HG03135 (cell line): ENCODE measurements around the gene CNN1.

Source experiments
- ATAC-seq: cut with Tn5 transposase; IDR thresholded peaks from one replicate; pipeline ENCODE4 v1.9.1; 2021; ENCODE audit warnings: mild to moderate bottlenecking, moderate library complexity; ENCODE audit not compliant: unreplicated experiment

CNN1 gene

DNA sequence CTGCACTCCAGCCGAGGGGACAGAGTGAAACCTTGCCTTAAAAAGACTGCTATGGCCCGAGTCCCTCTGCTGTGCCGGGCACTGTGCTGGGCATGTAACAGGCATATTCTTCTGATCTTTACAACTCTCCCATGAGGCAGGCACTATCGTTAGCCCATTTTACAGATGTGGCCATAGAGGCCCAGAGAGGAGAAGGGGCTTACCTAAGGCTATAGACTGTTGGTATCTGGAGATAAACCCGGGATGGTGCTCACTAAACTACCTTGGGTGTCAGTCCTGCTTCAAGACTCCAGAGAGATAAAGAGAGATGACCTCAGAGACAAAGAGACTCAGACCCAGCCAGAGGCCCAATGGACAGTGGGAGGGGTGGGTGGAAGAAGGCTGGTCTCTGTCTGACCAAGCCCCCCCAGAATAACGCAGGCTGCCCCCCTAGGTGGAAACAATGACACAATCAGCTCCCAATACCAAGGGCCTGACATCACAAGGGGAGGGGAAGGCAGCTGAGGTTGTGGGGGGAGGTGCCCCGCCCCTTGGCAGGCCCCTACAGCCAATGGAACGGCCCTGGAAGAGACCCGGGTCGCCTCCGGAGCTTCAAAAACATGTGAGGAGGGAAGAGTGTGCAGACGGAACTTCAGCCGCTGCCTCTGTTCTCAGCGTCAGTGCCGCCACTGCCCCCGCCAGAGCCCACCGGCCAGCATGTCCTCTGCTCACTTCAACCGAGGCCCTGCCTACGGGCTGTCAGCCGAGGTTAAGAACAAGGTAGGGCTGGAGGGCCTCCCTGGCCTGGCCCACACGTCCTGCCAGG is at the start of gene CNN1:
CNN1 (plus strand) TSS at position 620 of the 805 bp plus-strand sequence; CDS start at position 697, 77 bp downstream.
- no peak for ATAC-seq

DNA sequence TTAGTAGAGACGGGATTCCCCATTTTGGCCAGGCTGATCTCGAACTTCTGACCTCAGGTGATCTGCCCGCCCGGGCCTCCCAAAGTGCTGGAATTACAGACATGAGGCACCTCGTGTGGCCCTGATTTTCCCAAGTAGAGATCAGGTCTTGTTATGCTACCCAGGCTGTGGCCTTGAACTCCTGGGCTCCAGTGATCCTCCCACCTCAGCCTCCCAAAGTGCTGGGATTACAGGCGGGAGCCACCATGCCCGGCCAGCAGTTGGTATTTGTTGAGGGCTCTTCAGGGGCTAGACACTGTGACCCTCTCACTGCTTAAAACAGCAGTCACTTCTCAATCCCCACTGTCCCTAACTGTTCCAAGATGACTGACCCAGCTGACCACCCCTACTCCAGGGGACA is 49.3 kb upstream of the CNN1 start:
- ATAC-seq, result no peak

DNA sequence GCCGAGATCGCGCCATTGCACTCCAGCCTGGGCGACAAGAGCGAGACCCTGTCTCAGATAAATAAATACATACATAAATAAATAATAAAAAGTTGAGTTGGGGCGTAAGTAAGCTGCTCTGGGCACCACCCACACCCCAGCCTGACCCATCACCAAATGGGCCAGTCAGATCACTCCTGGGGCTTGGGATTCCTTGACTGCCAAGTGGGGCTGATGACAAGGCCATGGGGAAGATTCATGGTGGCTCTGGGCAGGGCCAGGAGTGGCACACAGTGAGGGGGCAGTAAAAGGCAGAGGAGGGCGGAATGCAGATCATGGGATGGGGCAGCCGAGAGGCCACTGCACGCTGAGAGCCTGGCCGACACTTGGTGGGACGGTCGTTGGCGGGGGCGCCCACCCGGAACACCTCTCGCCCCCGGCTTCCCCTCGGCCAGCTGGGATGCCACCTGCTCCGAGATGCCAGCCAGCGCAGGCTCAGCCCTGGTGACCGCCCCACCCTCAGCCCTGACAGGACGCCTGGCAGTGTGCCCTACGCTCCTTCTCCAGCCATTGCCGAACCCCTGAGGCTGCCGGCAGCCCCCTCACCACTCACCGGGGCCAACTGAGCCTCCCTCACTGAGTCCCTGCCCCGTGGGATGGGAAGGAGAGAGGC is 43.9 kb upstream of the CNN1 start:
- ATAC-seq, result no peak

DNA sequence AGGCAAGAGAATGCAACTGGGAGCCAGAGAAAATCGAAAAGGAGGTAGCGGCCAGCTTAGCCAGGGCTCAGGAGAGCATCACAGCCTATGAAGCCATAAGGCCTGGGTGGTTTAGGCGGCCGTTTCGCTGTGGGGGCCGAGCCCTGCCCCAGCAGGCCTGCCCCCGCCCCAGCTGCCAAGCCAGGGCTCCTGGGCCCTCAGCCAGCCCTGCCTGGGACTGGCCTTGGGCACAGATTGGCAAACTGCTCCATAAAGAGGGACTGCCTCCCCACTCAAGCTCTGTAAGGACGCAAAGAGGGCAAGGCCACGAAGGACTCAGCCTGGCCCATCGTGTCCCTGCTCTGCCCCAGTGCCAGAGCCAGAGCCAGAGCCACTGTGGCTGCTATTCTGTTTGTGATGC is 43.2 kb upstream of the CNN1 start:
- no peak for ATAC-seq

DNA sequence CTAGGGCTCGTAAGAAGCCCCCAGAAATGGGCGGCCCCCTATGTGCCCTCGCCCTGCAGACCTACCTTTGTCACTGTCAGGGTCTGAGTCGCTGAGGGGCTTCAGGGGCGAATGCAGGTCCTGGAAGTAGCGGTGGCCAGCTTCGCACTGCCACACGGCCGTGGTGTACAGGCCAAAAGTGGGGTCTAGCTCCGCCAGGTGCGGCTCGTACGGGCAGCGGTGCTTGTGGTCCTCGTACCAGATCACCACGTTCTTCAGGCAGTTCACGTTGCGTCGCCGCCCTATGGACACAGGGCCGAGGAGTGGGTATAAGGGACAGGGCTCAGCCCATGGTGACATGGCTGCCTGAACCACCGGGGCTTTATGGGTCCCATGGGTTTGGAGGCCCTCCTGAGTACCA is 42.8 kb upstream of the CNN1 start:
- ATAC-seq, result no peak

DNA sequence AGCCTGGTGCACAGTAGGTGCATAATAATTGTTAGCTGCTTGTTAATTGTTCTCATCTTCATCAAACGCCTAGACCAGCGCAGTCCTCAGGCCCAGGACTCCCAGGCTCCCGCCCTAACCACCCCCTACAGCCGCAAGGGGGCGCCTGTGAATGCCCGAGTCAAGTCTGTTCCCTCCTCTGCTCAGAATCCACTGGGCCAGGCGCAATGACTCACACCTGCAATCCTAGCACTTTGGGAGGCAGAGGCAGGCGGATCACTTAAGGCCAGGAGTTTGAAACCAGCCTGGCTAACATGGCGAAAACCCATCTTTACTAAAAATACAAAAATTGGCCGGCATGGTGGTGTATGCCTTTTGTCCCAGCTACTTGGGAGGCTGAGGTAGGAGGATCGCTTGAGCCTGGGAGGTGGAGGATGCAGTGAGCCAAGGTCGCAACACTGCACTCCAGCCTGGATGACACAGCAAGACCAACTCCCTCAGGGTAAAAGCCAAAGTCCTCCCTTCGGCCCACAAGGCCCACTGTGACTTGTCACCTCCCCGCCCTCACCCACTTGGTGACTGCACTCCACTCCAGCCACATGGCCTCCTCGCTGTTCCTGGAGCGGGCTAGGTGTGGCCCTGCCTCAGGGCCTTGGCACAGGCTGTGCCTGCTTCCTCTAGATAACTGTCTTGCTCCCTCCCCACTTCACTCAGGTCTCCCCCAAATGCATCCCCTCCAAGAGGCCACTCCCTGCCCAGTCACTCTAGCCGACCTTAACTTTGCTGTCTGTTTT is 42.1 kb upstream of the CNN1 start:
- no peak for ATAC-seq

DNA sequence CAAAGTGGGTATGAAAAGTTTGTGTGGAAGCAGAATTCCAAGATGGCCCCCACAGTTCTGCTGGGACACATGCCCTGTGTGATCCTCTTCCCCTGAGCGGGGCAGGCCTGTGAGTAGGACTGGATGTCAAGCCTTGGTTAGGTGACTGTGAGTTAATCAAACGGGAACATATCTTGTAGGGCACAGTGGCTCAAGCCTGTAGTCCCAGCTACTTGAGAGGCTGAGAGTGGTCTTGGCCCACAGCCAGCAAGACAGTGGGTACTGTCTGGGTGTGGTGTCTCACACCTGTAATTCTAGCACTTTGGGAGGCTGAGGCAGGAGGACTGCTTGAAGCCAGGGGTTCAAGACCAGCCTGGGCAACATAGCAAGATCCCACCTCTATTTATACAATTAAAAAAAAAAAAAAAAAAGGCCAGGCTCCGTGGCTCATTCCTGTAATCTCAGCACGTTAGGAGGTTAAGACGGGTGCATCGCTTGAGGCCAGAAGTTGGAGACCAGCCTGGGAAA is 39.4 kb upstream of the CNN1 start:
- ATAC-seq, result no peak

DNA sequence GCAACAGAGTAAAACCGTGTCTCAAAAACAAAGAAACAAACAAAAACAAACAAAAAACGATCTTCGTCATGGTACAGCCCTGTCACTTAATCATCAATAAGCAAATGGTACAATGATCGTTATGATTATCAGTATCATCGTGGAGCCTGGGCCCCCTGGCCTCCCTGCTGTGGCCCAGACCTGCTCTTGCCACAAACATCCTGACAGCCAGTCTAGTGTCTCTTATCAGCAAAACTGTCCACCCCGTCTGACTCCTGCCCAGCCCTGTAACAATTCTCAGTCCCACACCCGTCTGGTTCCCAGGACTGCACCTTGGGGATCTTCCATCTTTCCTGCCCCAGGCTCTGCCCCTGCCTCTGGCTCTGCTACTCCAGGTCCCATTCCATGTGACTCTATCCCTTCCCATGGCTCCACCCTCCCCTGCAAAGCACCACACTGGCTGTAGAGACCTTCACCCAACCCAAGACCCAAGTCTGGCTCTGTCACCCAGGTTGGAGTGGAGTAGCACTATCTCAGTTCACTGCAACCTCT is 38.7 kb upstream of the CNN1 start:
- ATAC-seq, result no peak

DNA sequence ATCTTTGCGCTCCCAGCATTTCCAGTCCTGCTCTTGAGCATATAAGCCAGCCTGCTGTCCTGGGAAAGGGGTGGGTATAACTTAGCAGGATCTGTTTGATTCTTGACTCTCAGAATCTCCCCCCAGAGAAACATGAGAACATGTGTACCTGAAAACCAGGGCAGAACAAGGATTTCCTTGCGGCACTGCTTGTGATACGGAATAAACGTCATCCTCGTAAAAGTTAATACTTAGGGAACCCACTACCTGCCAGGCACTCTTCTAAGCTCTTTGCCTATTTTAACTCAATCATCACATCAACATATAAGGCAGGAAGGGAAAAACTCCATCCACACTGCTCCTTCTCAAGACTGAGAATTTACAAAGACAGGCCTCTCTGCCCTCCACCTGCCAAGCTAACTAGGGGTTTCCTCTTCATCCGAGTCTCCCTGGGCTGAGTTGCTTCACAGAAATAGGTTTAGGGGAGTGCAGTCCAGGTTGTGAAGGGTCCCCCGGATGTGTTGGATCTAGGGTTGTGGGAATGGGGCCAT is 34.1 kb upstream of the CNN1 start:
- no peak for ATAC-seq

DNA sequence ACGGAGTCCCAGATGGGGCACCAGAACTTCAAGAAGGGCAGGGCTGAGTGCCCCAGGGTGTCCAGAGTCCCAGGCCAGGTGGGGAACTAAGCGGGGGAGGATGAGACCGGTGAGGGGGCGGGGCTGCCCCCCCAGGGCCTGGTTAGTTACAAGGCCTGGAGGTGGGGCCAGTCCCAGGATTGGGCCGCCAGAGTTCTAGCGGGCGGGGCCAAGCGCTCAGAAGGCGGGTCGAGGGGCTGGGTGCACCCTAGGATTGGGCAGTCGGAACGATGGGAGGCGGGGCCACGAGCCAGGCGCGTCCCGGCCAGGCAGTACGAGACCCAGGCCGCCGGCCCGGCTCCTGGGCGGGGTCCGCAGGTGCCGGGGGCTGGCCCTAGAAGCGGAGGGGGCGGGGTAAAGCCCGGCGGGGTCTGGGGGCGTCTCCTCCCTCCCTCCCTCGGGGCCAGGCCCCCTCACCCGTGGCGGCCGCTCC is 33.6 kb upstream of the CNN1 start:
- peak; percentile 81 for ATAC-seq

DNA sequence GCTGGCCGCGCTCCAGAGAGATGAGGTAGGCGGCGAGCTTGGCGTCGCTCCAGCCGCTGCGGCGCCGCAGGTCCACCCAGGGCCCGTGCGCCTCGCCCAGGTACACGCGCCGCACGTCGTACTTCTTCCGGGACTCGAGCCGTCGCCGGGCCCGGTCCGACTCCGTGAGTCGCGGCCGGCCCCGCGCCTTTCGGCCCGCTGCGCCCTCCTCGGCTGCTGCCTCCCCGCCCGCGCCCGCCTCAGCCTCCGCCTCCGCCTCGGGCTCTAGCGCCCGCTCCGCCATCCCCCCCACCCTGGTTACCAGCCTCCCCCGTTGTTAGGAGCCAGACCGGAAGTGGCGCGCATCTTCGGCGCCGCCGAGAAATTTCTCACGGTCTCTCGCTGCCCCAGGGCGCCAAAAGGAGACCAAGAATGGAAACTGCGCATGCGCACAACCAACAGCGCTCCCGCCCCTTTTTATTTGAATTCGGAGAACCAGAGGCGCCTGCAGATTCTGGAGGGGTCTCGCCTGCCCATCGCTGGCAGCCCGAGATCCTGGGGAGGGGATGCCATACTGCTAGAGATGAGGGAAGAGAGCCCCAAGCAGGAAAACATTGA is 33.0 kb upstream of the CNN1 start, which contains the start of gene ZNF653:
ZNF653 (minus strand) TSS at position 336 of the 597 bp plus-strand sequence; CDS start at position 283, 53 bp downstream.
- peak; percentile 50 for ATAC-seq

DNA sequence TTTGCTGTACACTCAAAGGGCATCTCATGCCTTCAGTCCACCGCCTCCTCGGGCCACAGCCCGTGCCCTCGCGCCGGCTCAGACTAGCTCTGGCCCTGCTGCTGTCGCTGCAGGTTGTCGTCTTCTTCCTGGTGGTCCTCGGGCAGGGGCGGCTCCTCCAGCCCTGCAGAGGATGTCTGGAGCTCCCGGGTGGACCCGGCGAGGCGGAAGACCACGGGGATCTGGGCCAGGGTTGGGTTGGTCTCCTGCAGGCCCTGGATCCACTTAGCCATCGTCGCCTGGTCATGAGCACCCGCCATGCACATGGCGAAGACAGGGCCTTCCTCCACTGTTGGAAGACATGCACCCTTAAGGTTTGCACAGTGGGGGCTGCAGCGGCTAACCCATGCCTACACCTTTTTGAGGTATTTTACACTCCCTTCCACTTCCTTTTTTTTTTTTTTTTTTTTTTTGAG is 32.5 kb upstream of the CNN1 start:
- ATAC-seq, result peak; percentile 22

DNA sequence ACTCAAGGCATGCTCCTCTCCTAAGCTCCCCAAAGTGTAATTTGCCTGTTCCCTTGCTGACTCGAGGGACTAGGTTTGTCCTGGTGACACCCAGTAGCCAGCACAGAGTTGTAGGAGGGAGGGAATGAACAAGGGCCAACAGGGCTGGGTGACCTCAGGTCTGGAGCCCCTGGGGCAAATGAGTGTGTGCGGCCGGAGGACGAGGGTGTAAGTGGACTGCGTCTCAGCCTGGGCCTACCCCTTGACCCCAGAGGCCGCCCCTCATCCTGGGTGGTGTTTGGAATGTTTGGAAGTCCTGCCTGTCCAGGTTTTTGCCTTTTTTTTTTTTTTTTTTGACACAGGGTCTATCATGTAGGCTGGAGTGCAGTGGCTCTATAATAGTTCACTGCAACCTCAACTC is 31.7 kb upstream of the CNN1 start:
- ATAC-seq, result no peak

DNA sequence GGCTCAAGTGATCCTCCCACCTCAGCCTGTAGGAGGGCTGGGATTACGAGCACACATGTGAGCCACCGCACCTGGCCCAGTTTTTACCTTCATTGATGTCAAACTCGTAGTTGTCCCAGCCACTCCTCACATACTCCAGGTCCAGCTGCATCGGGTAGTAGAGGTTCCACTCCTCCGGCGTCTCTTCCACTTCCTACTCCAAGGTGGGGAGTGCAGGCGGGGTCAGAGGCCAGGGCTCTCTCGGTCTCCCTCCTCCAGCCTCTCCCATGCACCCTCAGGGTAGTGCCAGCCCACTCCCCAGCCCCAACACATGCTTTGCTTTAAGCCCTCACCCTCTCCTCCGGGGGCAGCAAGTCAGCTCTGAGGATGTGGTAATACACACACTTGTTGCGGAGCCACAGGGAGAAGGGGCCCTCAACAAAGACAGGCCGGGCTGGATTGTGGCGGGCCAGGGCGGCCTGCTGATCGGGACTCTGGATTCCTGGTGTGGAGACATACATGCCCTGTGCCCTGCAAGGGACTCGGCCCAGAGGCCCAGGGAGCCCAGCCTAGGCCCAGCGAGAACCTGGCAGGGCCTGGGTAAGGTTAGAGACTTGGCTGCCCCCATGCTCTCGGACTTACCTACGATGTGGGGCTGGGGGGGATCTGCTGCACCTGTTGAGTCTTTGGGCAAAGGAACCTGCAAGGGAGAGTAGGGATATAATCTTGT is 31.1 kb upstream of the CNN1 start:
- ATAC-seq, result no peak

DNA sequence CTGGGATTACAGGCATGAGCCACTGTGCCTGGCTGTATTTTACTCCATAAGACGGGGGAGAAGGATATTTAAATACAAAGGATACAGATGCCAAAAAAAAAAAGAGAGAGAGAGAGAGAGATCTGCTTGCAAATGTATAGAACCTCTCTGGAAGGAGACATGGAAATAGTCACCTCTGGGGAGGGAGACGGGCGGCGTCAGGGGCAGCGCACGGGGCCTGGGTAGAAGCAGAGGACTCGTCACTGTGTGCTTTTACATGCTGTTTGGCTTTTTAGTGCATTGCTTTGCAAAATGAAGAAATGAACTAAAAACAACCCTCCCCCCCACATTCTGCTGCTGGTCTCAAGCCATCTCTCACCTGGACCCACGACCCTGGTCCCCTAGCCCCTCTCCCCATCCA is 28.2 kb upstream of the CNN1 start:
- ATAC-seq, result no peak

DNA sequence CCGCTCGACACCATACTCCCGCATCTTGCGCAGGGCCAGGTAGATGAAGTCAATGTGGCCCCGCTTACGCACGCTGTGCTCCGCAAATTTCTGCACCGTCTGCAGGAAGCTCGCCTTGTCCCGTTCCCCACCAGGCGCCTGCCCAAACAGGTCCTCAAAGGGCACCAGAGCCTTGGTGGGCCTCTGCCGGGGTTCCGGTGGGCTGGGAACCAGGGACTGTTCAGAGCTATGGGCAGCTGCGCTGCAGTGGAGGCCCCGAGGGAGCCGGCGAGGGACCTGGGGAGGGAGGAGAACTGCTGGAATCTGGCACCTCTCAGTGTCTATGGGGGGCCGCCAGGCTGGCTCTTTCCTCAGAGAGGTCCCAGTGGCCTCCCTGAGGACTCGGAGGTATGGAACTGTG is 24.7 kb upstream of the CNN1 start:
- ATAC-seq, result no peak

DNA sequence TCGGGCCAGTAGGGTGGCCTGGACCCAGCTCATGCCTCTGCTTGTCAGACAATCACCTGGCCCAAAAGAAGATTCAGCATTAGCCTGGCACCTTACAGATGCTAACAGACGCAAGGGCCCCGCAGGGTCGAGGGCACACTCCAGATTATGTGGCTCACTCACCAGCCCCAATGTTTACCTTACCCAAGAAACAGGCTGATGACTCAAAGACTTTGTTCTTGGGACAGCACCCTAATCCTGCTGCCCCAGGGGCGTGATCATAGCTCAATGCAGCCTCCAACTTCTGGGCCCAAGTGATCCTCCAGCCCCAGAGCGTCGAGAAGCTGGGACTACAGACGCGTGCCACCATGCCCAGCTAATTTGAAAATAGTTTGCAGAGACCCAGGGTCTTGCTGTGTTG is 19.5 kb upstream of the CNN1 start:
- no peak for ATAC-seq

DNA sequence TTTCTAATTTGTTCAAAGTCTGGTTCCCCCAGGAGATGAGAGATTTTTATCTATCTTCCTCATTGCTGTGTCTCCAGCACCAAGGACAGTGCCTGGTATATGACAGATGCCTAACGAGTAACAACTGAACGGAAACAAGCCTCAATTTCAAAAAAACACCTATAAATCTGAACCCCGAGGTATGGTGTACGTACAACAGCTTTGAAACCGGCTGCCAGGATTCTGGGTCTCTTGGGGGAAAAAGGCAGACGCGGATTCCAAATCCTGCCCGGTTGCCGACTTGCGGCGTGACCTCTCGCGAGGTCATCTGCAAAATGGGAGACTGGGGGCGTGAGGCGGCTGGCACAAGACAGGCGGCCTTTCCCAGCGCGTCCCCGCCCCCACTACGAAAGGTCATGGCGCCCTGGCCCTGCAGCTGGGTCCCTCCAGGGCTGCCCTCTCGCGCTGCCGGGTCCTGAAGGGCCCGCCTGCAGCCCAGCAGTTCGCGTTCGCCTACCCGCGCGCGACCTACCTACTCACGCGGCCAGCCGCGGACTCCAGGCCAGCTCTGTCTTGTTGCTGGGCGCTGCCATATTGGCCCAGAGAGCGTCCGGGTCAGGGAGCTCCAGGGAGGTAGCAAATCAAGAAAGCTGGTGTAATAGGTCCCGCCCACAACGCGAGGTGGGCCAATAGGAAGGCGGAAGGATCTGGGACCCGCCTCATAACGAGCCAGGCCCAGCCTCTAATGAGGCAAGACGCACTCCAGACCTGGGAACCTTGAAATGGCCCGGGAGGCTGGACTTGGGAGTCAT is 9.9 kb upstream of the CNN1 start, which contains the start of gene ECSIT:
ECSIT (minus strand) TSS at position 584 of the 791 bp plus-strand sequence. CDS start 9,964 bp downstream, outside the sequence.
- ATAC-seq, result peak; percentile 88

DNA sequence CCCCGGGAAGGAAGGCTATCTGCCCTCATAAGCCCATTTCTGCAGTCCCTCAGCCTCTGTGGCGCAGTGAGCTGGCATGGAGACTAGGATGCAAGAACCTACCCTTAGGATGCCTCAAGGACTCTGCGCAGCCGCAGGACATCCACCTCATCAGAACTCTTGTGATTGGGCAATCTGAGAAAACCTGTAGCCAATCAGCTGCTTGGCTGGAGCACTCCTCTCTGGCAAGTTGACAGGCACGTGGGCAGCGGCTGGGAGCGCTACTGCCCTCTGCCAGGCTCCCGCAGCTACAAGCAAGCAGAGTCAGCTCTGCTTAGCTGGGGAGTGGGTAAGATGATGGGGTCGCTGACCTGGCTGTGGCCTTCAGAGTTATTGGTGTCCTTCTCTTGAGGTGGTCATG is 8.2 kb upstream of the CNN1 start:
- no peak for ATAC-seq
